ENCODE measurements around the gene CXorf66.

The CXorf66 gene

GRCh38 chrX:139907078-139907477, 58.2 kb downstream of the CXorf66 start:
- Mint-ChIP-seq H3K27me3 (no peaks in the 10 kb centered on the region), H3K27ac (no peak overlapping the region), H3K4me1 (peaks cover 10 to 27% of the 10 kb centered on the region in 2 donors), H3K4me3 (no peak overlapping the region), H3K36me3 (peaks cover 0 to 4% of the 10 kb centered on the region in 2 donors), H3K9me3 (no peaks in the 10 kb centered on the region)
- DNase-seq (no peak), ATAC-seq (replicated peaks) (no peak)

DNA sequence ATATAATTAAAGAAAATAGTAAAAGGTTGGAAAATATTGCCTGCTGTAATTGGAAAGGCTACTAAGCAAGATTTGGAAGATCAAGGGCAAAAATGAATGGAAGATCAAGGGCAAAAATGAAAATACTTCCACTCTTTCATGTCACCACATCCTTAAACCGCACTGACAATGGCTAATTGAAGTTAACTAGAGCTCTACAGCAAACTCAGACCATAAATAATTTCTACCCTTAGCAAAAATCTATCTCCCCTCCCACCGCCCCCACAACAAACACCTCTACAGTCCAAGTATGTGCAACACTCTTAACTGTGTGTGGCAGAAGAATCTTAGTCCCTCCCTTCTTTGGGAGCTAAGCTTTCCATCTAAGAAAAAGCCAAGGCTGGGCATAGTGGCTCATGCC, 59.6 kb downstream of the CXorf66 start:
- H3K9me3 Mint-ChIP-seq, result no peaks in the 10 kb centered on the region
- H3K4me3 Mint-ChIP-seq, result no peak overlapping the region
- peaks cover 9 to 32% of the 10 kb centered on the region in 2 donors for H3K4me1 Mint-ChIP-seq
- DNase-seq, result no peak
- H3K27ac Mint-ChIP-seq, result no peak overlapping the region
- ATAC-seq (replicated peaks), result no peak
- no peaks in the 10 kb centered on the region for H3K27me3 Mint-ChIP-seq
- H3K36me3 Mint-ChIP-seq, result peaks cover 0 to 4% of the 10 kb centered on the region in 2 donors
